Activated CD4-positive, alpha-beta T cell treated with anti-CD3 and anti-CD28 coated beads for 24 hours (primary cell): Measurements from ENCODE around the gene EIF5A.

Experiments used
- DNase-seq, 2 donors: peaks; one replicate each; pipeline ENCODE4 v3.0.0-alpha.2; 2020; ENCODE audit warnings: low read depth in 2 of 2

EIF5A gene

GRCh38 chr17:7355053-7355452, 47.6 kb downstream of the EIF5A start, which contains the start of gene TMEM95:
Gene TMEM95, plus strand, starts transcription at chr17:7355156. Its CDS starts 49 bp downstream, at chr17:7355205.
- DNase-seq, result no peak

GRCh38 chr17:7355573-7355972, 48.1 kb downstream of the EIF5A start:
- no peak for DNase-seq

- DNase-seq, result peak; percentile 76 to 84
Observed at GRCh38 chr17:7356072-7356549, 48.7 kb downstream of the EIF5A start.

- no peak for DNase-seq
Observed at GRCh38 chr17:7356756-7357155, 49.3 kb downstream of the EIF5A start.

GRCh38 chr17:7357381-7357780, 50.0 kb downstream of the EIF5A start:
- DNase-seq, result no peak

GRCh38 chr17:7361906-7362305, 54.5 kb downstream of the EIF5A start:
- no peak for DNase-seq
